AG04449 (cell line): ENCODE results near the gene ATP2B3.

Source experiments
- CTCF ChIA-PET: fragments of 350-600 bp; formaldehyde crosslinking; extraction: SDS; loops from one replicate; lab custom pipeline; 2021; ENCODE audit warnings: antibody characterized with exemption; lab: Yijun Ruan, JAX
- POLR2A ChIA-PET: fragments of 400-600, 350-600 bp; formaldehyde crosslinking; extraction: SDS; loops from one replicate; lab custom pipeline; 2020; ENCODE audit warnings: antibody characterized with exemption, inconsistent platforms; lab: Yijun Ruan, JAX
- DNase-seq: peaks from one replicate; pipeline ENCODE4 v3.0.0-alpha.2; 2010; ENCODE audit warnings: low read depth, low spot score
- H3K4me3 ChIP-seq: 2 replicates; pipeline ENCODE4 v1.5.1; 2011; ENCODE audit warnings: low read depth, mild to moderate bottlenecking, control low read depth, low read length
- CTCF ChIP-seq: IDR thresholded peaks from one replicate; pipeline ENCODE4 v1.5.1; 2011; ENCODE audit warnings: mild to moderate bottlenecking, moderate library complexity, low read length, control low read depth, inconsistent platforms; ENCODE audit not compliant: insufficient read depth; ENCODE audit errors: missing control alignments

Gene ATP2B3

GRCh38 chrX:153510383-153510782 lies 7.1 kb upstream of the ATP2B3 start:
- TF ChIP-seq CTCF: no peak
- H3K4me3 ChIP-seq: no peak overlapping the region
- no peak for DNase-seq
- ChIA-PET CTCF (interaction anchor here (1.5 to 7.7 kb wide), 4 partner anchors 14 to 478 kb away, joined by 5 to 166 read pairs (median 38); partner anchors contain the start of gene HAUS7), POLR2A (interaction anchor here (1.5 to 3.8 kb wide), 2 partner anchors 16 to 40 kb away, joined by 4 to 20 read pairs; partner anchors contain the start of genes BGN and HAUS7)

- POLR2A ChIA-PET: interaction anchor here (0.7 to 3.8 kb wide), 4 partner anchors 17 to 42 kb away, joined by 3 to 20 read pairs (median 4); partner anchors contain the start of genes BGN and HAUS7
- no peak for TF ChIP-seq CTCF
- no peak for DNase-seq
- H3K4me3 ChIP-seq: no peak overlapping the region
- CTCF ChIA-PET: interaction anchor here (1.5 to 7.7 kb wide), 4 partner anchors 16 to 479 kb away, joined by 5 to 166 read pairs (median 38); partner anchors contain the start of gene HAUS7
Observed at GRCh38 chrX:153511784-153512500, 5.5 kb upstream of the ATP2B3 start.

- no peak for DNase-seq
- ChIA-PET CTCF (no interaction called here), POLR2A (interaction anchor here (0.7 to 1.3 kb wide), 2 partner anchors 41 to 43 kb away, joined by 3 to 4 read pairs; partner anchors contain the start of gene HAUS7)
- no peak overlapping the region for H3K4me3 ChIP-seq
- no peak for TF ChIP-seq CTCF
Observed at GRCh38 chrX:153512501-153512893, 4.9 kb upstream of the ATP2B3 start.

- no peak for DNase-seq
- no peak for TF ChIP-seq CTCF
- ChIA-PET POLR2A (interaction anchor here (1.3 kb wide), 1 partner anchor 42 kb away, joined by 4 read pairs; no protein-coding TSS in a partner anchor), CTCF (no interaction called here)
- no peak overlapping the region for H3K4me3 ChIP-seq
Observed at GRCh38 chrX:153513265-153513664, 4.2 kb upstream of the ATP2B3 start.

GRCh38 chrX:153514259-153514658 lies 3.2 kb upstream of the ATP2B3 start:
- CTCF ChIA-PET: interaction anchor here (2.5 kb wide), 1 partner anchor 44 kb away, joined by 10 read pairs; the partner anchor contains the start of gene HAUS7
- no peak overlapping the region for H3K4me3 ChIP-seq
- POLR2A ChIA-PET: interaction anchor here (2.4 kb wide), 1 partner anchor 43 kb away, joined by 9 read pairs; the partner anchor contains the start of gene HAUS7
- no peak for TF ChIP-seq CTCF
- DNase-seq: no peak

- no peak overlapping the region for H3K4me3 ChIP-seq
- POLR2A ChIA-PET: interaction anchor here (2.4 kb wide), 1 partner anchor 44 kb away, joined by 9 read pairs; the partner anchor contains the start of gene HAUS7
- TF ChIP-seq CTCF: no peak
- no peak for DNase-seq
- CTCF ChIA-PET: interaction anchor here (0.9 to 2.5 kb wide), 4 partner anchors 21 to 55 kb away, joined by 3 to 10 read pairs (median 4); partner anchors contain the start of genes BGN and HAUS7
Observed at GRCh38 chrX:153515435-153515834, 2.0 kb upstream of the ATP2B3 start.
